ENCODE measurements around the gene CFAP20DC.

The CFAP20DC gene

GRCh38 chr3:58993547-58993946 lies 56.3 kb downstream of the CFAP20DC start:
- Histone ChIP-seq H3F3A (ENCODE audit: control insufficient read depth, insufficient read depth) (no peaks in the 10 kb centered on the region), H3K4me2 (ENCODE audit: low read length) (no peak overlapping the region), H3K9me3 (ENCODE audit: control insufficient read depth, insufficient read depth, low read length) (no peaks in the 10 kb centered on the region), H3K9me2 (replicated peaks; ENCODE audit: control insufficient read depth, low read length) (no peaks in the 10 kb centered on the region), H3K36me3 (ENCODE audit: control insufficient read depth, low read length) (no peaks in the 10 kb centered on the region), H3K79me2 (ENCODE audit: control insufficient read depth, low read length) (no peaks in the 10 kb centered on the region), H3K4me3 (ENCODE audit: low read length) (no peak overlapping the region), H3K4me1 (ENCODE audit: control insufficient read depth, low read length) (peaks cover 26% of the 10 kb centered on the region), H4K20me1 (ENCODE audit: control insufficient read depth, insufficient read depth, low read depth, low read length) (no peaks in the 10 kb centered on the region), H3K27me3 (ENCODE audit: control insufficient read depth, low read length) (no peaks in the 10 kb centered on the region), H3K27ac (ENCODE audit: low read depth, low read length) (no peak overlapping the region)
- TF ChIP-seq EZH2phosphoT487 (IDR thresholded peaks at IDR 0.05; ENCODE audit: borderline replicate concordance, low read length) (no peak), CTCF (IDR thresholded peaks at IDR 0.05; ENCODE audit: low read depth, low read length, poor library complexity, severe bottlenecking) (no peak)

GRCh38 chr3:58991623-58992022 lies 58.2 kb downstream of the CFAP20DC start:
- Histone ChIP-seq H3K36me3 (ENCODE audit: control insufficient read depth, low read length) (no peaks in the 10 kb centered on the region), H3K4me2 (ENCODE audit: low read length) (no peak overlapping the region), H3F3A (ENCODE audit: control insufficient read depth, insufficient read depth) (no peaks in the 10 kb centered on the region), H3K79me2 (ENCODE audit: control insufficient read depth, low read length) (no peaks in the 10 kb centered on the region), H4K20me1 (ENCODE audit: control insufficient read depth, insufficient read depth, low read depth, low read length) (no peaks in the 10 kb centered on the region), H3K27me3 (ENCODE audit: control insufficient read depth, low read length) (no peaks in the 10 kb centered on the region), H3K27ac (ENCODE audit: low read depth, low read length) (no peak overlapping the region), H3K9me3 (ENCODE audit: control insufficient read depth, insufficient read depth, low read length) (no peaks in the 10 kb centered on the region), H3K4me1 (ENCODE audit: control insufficient read depth, low read length) (peaks cover 26% of the 10 kb centered on the region), H3K9me2 (replicated peaks; ENCODE audit: control insufficient read depth, low read length) (no peaks in the 10 kb centered on the region), H3K4me3 (ENCODE audit: low read length) (no peak overlapping the region)
- TF ChIP-seq EZH2phosphoT487 (IDR thresholded peaks at IDR 0.05; ENCODE audit: borderline replicate concordance, low read length) = no peak
- no peak for TF ChIP-seq CTCF (IDR thresholded peaks at IDR 0.05; ENCODE audit: low read depth, low read length, poor library complexity, severe bottlenecking)

- Histone ChIP-seq H3K4me2 (ENCODE audit: low read length) (no peak overlapping the region), H3K27ac (ENCODE audit: low read depth, low read length) (no peak overlapping the region), H3K4me1 (ENCODE audit: control insufficient read depth, low read length) (peaks cover 26% of the 10 kb centered on the region), H3F3A (ENCODE audit: control insufficient read depth, insufficient read depth) (no peaks in the 10 kb centered on the region), H3K79me2 (ENCODE audit: control insufficient read depth, low read length) (no peaks in the 10 kb centered on the region), H3K9me3 (ENCODE audit: control insufficient read depth, insufficient read depth, low read length) (no peaks in the 10 kb centered on the region), H3K27me3 (ENCODE audit: control insufficient read depth, low read length) (no peaks in the 10 kb centered on the region), H3K9me2 (replicated peaks; ENCODE audit: control insufficient read depth, low read length) (no peaks in the 10 kb centered on the region), H4K20me1 (ENCODE audit: control insufficient read depth, insufficient read depth, low read depth, low read length) (no peaks in the 10 kb centered on the region), H3K4me3 (ENCODE audit: low read length) (no peak overlapping the region), H3K36me3 (ENCODE audit: control insufficient read depth, low read length) (no peaks in the 10 kb centered on the region)
- TF ChIP-seq EZH2phosphoT487 (IDR thresholded peaks at IDR 0.05; ENCODE audit: borderline replicate concordance, low read length) (no peak), CTCF (IDR thresholded peaks at IDR 0.05; ENCODE audit: low read depth, low read length, poor library complexity, severe bottlenecking) (no peak)
These were observed 58.8 kb downstream of the CFAP20DC start for GRCh38 chr3:58991026-58991425.

- Histone ChIP-seq H3K79me2 (ENCODE audit: control insufficient read depth, low read length) (no peaks in the 10 kb centered on the region), H3K4me2 (ENCODE audit: low read length) (no peak overlapping the region), H4K20me1 (ENCODE audit: control insufficient read depth, insufficient read depth, low read depth, low read length) (no peaks in the 10 kb centered on the region), H3K4me3 (ENCODE audit: low read length) (no peak overlapping the region), H3K9me3 (ENCODE audit: control insufficient read depth, insufficient read depth, low read length) (no peaks in the 10 kb centered on the region), H3K27me3 (ENCODE audit: control insufficient read depth, low read length) (no peaks in the 10 kb centered on the region), H3F3A (ENCODE audit: control insufficient read depth, insufficient read depth) (no peaks in the 10 kb centered on the region), H3K27ac (ENCODE audit: low read depth, low read length) (no peak overlapping the region), H3K4me1 (ENCODE audit: control insufficient read depth, low read length) (peaks cover 24% of the 10 kb centered on the region), H3K36me3 (ENCODE audit: control insufficient read depth, low read length) (no peaks in the 10 kb centered on the region), H3K9me2 (replicated peaks; ENCODE audit: control insufficient read depth, low read length) (no peaks in the 10 kb centered on the region)
- TF ChIP-seq CTCF (IDR thresholded peaks at IDR 0.05; ENCODE audit: low read depth, low read length, poor library complexity, severe bottlenecking) = no peak
- no peak for TF ChIP-seq EZH2phosphoT487 (IDR thresholded peaks at IDR 0.05; ENCODE audit: borderline replicate concordance, low read length)
These were observed 59.9 kb downstream of the CFAP20DC start for GRCh38 chr3:58989955-58990354.
